HG02870 (cell line): Measurements from ENCODE around the gene S100PBP.

Experiments
- ATAC-seq: cut with Tn5 transposase; IDR thresholded peaks from one replicate; pipeline ENCODE4 v1.9.1; 2021; ENCODE audit warnings: mild to moderate bottlenecking, moderate library complexity; ENCODE audit not compliant: unreplicated experiment

Gene S100PBP

GRCh38 chr1:32868806-32869455, 51.5 kb downstream of the S100PBP start:
- no peak for ATAC-seq

- no peak for ATAC-seq
Measured at GRCh38 chr1:32869923-32870614, 52.6 kb downstream of the S100PBP start.

- ATAC-seq, result no peak
Measured at GRCh38 chr1:32870615-32871363, 53.3 kb downstream of the S100PBP start, which contains the start of gene FNDC5. Gene FNDC5 (minus strand): TSS chr1:32870912.

- ATAC-seq, result no peak
Measured at GRCh38 chr1:32871364-32872191, 54.1 kb downstream of the S100PBP start.

- ATAC-seq, result no peak
Measured at GRCh38 chr1:32872192-32872460, 54.7 kb downstream of the S100PBP start.

- ATAC-seq, result no peak
Measured at GRCh38 chr1:32873484-32873883, 56.0 kb downstream of the S100PBP start.

GRCh38 chr1:32874860-32875752, 57.7 kb downstream of the S100PBP start:
- no peak for ATAC-seq

GRCh38 chr1:32876341-32877210, 59.1 kb downstream of the S100PBP start:
- ATAC-seq, result no peak

GRCh38 chr1:32877211-32878110, 60.0 kb downstream of the S100PBP start:
- no peak for ATAC-seq

- ATAC-seq, result no peak
Measured at GRCh38 chr1:32878183-32878582, 60.7 kb downstream of the S100PBP start.

- ATAC-seq, result no peak
Measured at GRCh38 chr1:32878637-32879041, 61.2 kb downstream of the S100PBP start.

- ATAC-seq, result no peak
Measured at GRCh38 chr1:32881291-32881690, 63.8 kb downstream of the S100PBP start.

- ATAC-seq, result no peak
Measured at GRCh38 chr1:32881871-32882850, 64.7 kb downstream of the S100PBP start.

GRCh38 chr1:32883338-32884031, 66.0 kb downstream of the S100PBP start:
- no peak for ATAC-seq

- no peak for ATAC-seq
Measured at GRCh38 chr1:32884032-32884372, 66.5 kb downstream of the S100PBP start.

GRCh38 chr1:32884726-32885125, 67.3 kb downstream of the S100PBP start:
- ATAC-seq, result no peak

GRCh38 chr1:32885676-32886003, 68.2 kb downstream of the S100PBP start:
- ATAC-seq, result no peak
